NB4 (cell line): Measurements from ENCODE around the gene ZXDC.

Experiments
- TF ChIP-seq, protein P1 (sequence below): IDR thresholded peaks from one replicate; pipeline ENCODE4 v1.5.1; 2012; ENCODE audit warnings: low read depth, low read length
- TF ChIP-seq, protein P2 (sequence below): IDR thresholded peaks from 2 replicates; pipeline ENCODE4 v1.6.1; 2011; ENCODE audit warnings: low read depth, low read length

DNA sequence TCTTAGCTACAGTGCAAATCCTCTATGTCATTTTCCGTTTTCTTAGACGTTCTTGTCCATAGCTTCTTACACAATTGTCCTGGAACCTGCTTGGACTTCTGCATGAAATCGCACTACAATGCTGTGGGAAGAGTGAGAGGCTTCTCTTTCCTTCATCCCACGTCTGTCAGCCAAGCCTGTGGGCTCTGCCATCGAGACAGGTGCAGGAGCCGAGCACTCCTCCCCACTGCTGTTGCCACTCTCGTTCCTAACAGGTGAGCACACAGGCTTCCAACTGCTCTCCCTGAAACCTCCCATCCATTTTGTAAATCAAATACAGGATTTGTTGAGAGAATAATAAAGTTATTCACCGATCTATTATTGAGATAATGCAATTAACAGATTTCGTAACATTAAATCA, 23.5 kb downstream of the ZXDC start:
- TF ChIP-seq, protein P1, sequence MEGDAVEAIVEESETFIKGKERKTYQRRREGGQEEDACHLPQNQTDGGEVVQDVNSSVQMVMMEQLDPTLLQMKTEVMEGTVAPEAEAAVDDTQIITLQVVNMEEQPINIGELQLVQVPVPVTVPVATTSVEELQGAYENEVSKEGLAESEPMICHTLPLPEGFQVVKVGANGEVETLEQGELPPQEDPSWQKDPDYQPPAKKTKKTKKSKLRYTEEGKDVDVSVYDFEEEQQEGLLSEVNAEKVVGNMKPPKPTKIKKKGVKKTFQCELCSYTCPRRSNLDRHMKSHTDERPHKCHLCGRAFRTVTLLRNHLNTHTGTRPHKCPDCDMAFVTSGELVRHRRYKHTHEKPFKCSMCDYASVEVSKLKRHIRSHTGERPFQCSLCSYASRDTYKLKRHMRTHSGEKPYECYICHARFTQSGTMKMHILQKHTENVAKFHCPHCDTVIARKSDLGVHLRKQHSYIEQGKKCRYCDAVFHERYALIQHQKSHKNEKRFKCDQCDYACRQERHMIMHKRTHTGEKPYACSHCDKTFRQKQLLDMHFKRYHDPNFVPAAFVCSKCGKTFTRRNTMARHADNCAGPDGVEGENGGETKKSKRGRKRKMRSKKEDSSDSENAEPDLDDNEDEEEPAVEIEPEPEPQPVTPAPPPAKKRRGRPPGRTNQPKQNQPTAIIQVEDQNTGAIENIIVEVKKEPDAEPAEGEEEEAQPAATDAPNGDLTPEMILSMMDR = no peak
- TF ChIP-seq, protein P2, sequence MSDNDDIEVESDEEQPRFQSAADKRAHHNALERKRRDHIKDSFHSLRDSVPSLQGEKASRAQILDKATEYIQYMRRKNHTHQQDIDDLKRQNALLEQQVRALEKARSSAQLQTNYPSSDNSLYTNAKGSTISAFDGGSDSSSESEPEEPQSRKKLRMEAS = no peak
